Activated CD4-positive, alpha-beta T cell treated with anti-CD3 and anti-CD28 coated beads for 1 hour (primary cell): ENCODE measurements around the gene FAM131C.
"Not testable (repeated sequence)": the region's sequence is repeated elsewhere in the genome, so short reads cannot be mapped to it uniquely, and the experiment has no call there.

ENCODE experiments used
- DNase-seq: peaks from one replicate; pipeline ENCODE4 v3.0.0-alpha.2; 2020

FAM131C gene

GRCh38 chr1:16073490-16074119 is at the start of gene FAM131C:
TSS of gene FAM131C (minus strand) at chr1:16073651. CDS start at chr1:16073442, 209 bp downstream.
- DNase-seq: peak; percentile 15

GRCh38 chr1:16122916-16123315 is 49.5 kb upstream of the FAM131C start:
- no peak for DNase-seq

GRCh38 chr1:16122350-16122881 is 49.0 kb upstream of the FAM131C start:
- no peak for DNase-seq

GRCh38 chr1:16120940-16121410 is 47.5 kb upstream of the FAM131C start:
- DNase-seq: no peak

GRCh38 chr1:16120407-16120806 is 47.0 kb upstream of the FAM131C start:
- no peak for DNase-seq

GRCh38 chr1:16119926-16120325 is 46.5 kb upstream of the FAM131C start:
- DNase-seq: no peak

- no peak for DNase-seq
These were observed 46.1 kb upstream of the FAM131C start for GRCh38 chr1:16119504-16119903.

- no peak for DNase-seq
These were observed 45.3 kb upstream of the FAM131C start for GRCh38 chr1:16118706-16119105.

- DNase-seq: no peak
These were observed 44.5 kb upstream of the FAM131C start for GRCh38 chr1:16117936-16118335.

GRCh38 chr1:16117369-16117768 is 43.9 kb upstream of the FAM131C start:
- DNase-seq: no peak

GRCh38 chr1:16116625-16117024 is 43.2 kb upstream of the FAM131C start:
- DNase-seq: no peak

- DNase-seq: no peak
These were observed 42.6 kb upstream of the FAM131C start for GRCh38 chr1:16116002-16116401.

- DNase-seq: no peak
These were observed 42.1 kb upstream of the FAM131C start for GRCh38 chr1:16115468-16115983.

GRCh38 chr1:16114527-16115467 is 41.3 kb upstream of the FAM131C start:
- DNase-seq: no peak

- DNase-seq: no peak
These were observed 39.4 kb upstream of the FAM131C start for GRCh38 chr1:16112596-16113555.

GRCh38 chr1:16111771-16112595 is 38.5 kb upstream of the FAM131C start:
- DNase-seq: no peak

- DNase-seq: no peak
These were observed 37.4 kb upstream of the FAM131C start for GRCh38 chr1:16110884-16111283.

- no peak for DNase-seq
These were observed 37.0 kb upstream of the FAM131C start for GRCh38 chr1:16110456-16110855.

GRCh38 chr1:16109571-16109970 is 36.1 kb upstream of the FAM131C start:
- DNase-seq: no peak

- not testable (repeated sequence) for DNase-seq
These were observed 33.6 kb upstream of the FAM131C start for GRCh38 chr1:16107039-16107438.

- no peak for DNase-seq
These were observed 28.2 kb upstream of the FAM131C start for GRCh38 chr1:16101623-16102022.
